ENCODE measurements around the gene COQ9.
A peak's percentile ranks its signal among the peaks of the same experiment; 100 is the strongest.
"Not testable (repeated sequence)": the region's sequence is repeated elsewhere in the genome, so short reads cannot be mapped to it uniquely, and the experiment has no call there.

Gene COQ9

GRCh38 chr16:57427307-57427706 is 20.0 kb upstream of the COQ9 start:
- DNase-seq: no peak

- no peak for DNase-seq
Observed at GRCh38 chr16:57427824-57428223, 19.5 kb upstream of the COQ9 start.

GRCh38 chr16:57430955-57431354 is 16.3 kb upstream of the COQ9 start:
- DNase-seq: no peak

GRCh38 chr16:57432505-57432904 is 14.8 kb upstream of the COQ9 start:
- no peak for DNase-seq

GRCh38 chr16:57432989-57433388 is 14.3 kb upstream of the COQ9 start:
- DNase-seq: no peak

GRCh38 chr16:57434003-57434402 is 13.3 kb upstream of the COQ9 start:
- no peak for DNase-seq

- DNase-seq: no peak
Observed at GRCh38 chr16:57435838-57436237, 11.4 kb upstream of the COQ9 start.

- DNase-seq: not testable (repeated sequence)
Observed at GRCh38 chr16:57439947-57440346, 7.3 kb upstream of the COQ9 start.

GRCh38 chr16:57440551-57440950 is 6.7 kb upstream of the COQ9 start:
- DNase-seq: not testable (repeated sequence)

- no peak for DNase-seq
Observed at GRCh38 chr16:57444711-57445110, 2.6 kb upstream of the COQ9 start.

- DNase-seq: no peak
Observed at GRCh38 chr16:57445510-57445909, 1.8 kb upstream of the COQ9 start.

- no peak for DNase-seq
Observed at GRCh38 chr16:57446531-57447185, 621 bp upstream of the COQ9 start.

GRCh38 chr16:57452021-57452420 is 4.7 kb downstream of the COQ9 start:
- DNase-seq: no peak

- peak; percentile 36 for DNase-seq
Observed at GRCh38 chr16:57462209-57462977, 15.1 kb downstream of the COQ9 start, which contains the start of gene POLR2C. TSS of gene POLR2C (plus strand) at chr16:57462679. CDS start at chr16:57462725, 46 bp downstream.

- no peak for DNase-seq
Observed at GRCh38 chr16:57462978-57463362, 15.7 kb downstream of the COQ9 start.

- no peak for DNase-seq
Observed at GRCh38 chr16:57464523-57464922, 17.2 kb downstream of the COQ9 start.

- no peak for DNase-seq
Observed at GRCh38 chr16:57468346-57468745, 21.1 kb downstream of the COQ9 start.

- no peak for DNase-seq
Observed at GRCh38 chr16:57469046-57469445, 21.8 kb downstream of the COQ9 start.

- no peak for DNase-seq
Observed at GRCh38 chr16:57469917-57470470, 22.7 kb downstream of the COQ9 start.

GRCh38 chr16:57470711-57471110 is 23.4 kb downstream of the COQ9 start:
- DNase-seq: no peak

- DNase-seq: no peak
Observed at GRCh38 chr16:57471209-57471608, 23.9 kb downstream of the COQ9 start.

- DNase-seq: no peak
Observed at GRCh38 chr16:57471852-57472664, 24.8 kb downstream of the COQ9 start.

- DNase-seq: no peak
Observed at GRCh38 chr16:57472665-57473060, 25.4 kb downstream of the COQ9 start.
